HCEC 1CT (cell line): ENCODE measurements around the gene CTNNAL1.
"Not testable (repeated sequence)": the region's sequence is repeated elsewhere in the genome, so short reads cannot be mapped to it uniquely, and the experiment has no call there.

Source experiments
- DNase-seq: peaks from one replicate; pipeline ENCODE4 v3.0.0-alpha.2; 2017

CTNNAL1 gene

GRCh38 chr9:109012876-109013678 lies at the start of gene CTNNAL1:
Gene CTNNAL1, minus strand, starts transcription at chr9:109013499. Its CDS starts 57 bp downstream, at chr9:109013442.
- peak; percentile 85 for DNase-seq

- DNase-seq: no peak
Measured at GRCh38 chr9:109062543-109062942, 49.2 kb upstream of the CTNNAL1 start.

- no peak for DNase-seq
Measured at GRCh38 chr9:109060191-109060590, 46.9 kb upstream of the CTNNAL1 start.

- not testable (repeated sequence) for DNase-seq
Measured at GRCh38 chr9:109053121-109053520, 39.8 kb upstream of the CTNNAL1 start.

- DNase-seq: no peak
Measured at GRCh38 chr9:109052416-109052815, 39.1 kb upstream of the CTNNAL1 start.

GRCh38 chr9:109051733-109052132 lies 38.4 kb upstream of the CTNNAL1 start:
- DNase-seq: no peak

GRCh38 chr9:109050444-109050843 lies 37.1 kb upstream of the CTNNAL1 start:
- DNase-seq: no peak

GRCh38 chr9:109048822-109049221 lies 35.5 kb upstream of the CTNNAL1 start:
- DNase-seq: no peak

- no peak for DNase-seq
Measured at GRCh38 chr9:109047259-109047658, 34.0 kb upstream of the CTNNAL1 start.

GRCh38 chr9:109046346-109046745 lies 33.0 kb upstream of the CTNNAL1 start:
- DNase-seq: no peak

GRCh38 chr9:109043578-109043977 lies 30.3 kb upstream of the CTNNAL1 start:
- no peak for DNase-seq

GRCh38 chr9:109040571-109040970 lies 27.3 kb upstream of the CTNNAL1 start:
- DNase-seq: no peak

- no peak for DNase-seq
Measured at GRCh38 chr9:109039539-109039938, 26.2 kb upstream of the CTNNAL1 start.

- DNase-seq: no peak
Measured at GRCh38 chr9:109037946-109038715, 24.8 kb upstream of the CTNNAL1 start.

GRCh38 chr9:109036744-109037680 lies 23.7 kb upstream of the CTNNAL1 start:
- DNase-seq: no peak

- DNase-seq: peak; percentile 89
Measured at GRCh38 chr9:109035684-109036423, 22.6 kb upstream of the CTNNAL1 start.

- peak; percentile 49 for DNase-seq
Measured at GRCh38 chr9:109033941-109034700, 20.8 kb upstream of the CTNNAL1 start.

- peak; percentile 67 for DNase-seq
Measured at GRCh38 chr9:109031241-109031640, 17.9 kb upstream of the CTNNAL1 start.

GRCh38 chr9:109030426-109030825 lies 17.1 kb upstream of the CTNNAL1 start:
- DNase-seq: no peak

GRCh38 chr9:109028457-109028856 lies 15.2 kb upstream of the CTNNAL1 start:
- no peak for DNase-seq

GRCh38 chr9:109027176-109027575 lies 13.9 kb upstream of the CTNNAL1 start:
- no peak for DNase-seq
